Measurements from ENCODE around the gene HMX1.

Gene HMX1

DNA sequence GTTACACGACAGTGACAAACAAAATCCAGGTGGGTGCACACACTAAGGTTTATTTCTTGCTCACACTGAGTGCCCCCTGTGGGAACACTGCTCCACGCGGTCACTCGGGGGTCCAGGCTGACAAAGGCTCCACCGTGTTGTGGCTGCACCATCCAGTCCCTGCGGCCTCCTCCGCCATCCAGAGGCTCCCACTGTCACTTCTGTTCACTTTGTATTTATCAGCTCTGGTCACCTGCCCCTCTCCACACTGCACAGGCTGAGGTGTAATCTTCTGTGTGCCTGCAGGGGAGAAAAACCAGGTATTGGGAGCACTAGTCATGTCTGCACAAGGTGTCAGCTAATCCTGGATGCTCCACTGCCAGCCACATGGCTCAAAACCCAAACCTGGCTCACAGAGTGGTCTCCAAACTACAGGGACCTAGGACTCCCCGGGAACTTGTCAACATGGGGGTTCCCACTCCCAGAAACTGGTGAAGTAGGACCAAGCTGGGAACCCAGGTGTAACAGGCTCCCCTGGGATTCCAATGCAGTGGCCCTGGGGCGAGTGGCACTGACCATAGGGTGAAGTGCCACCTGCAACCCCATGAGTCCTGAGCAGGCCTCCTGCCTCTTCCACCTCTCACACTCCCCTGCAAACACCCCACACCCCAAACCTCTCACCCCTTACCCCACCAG, 25.5 kb downstream of the HMX1 start:
- no peak for TF ChIP-seq POLR2A (IDR thresholded peaks at IDR 0.05; ENCODE audit: low read depth, low read length)
- no peak for DNase-seq (ENCODE audit: insufficient read length, low spot score)
- FAIRE-seq, result no peak

- DNase-seq (ENCODE audit: insufficient read length, low spot score) (no peak), FAIRE-seq (no peak)
- no peak for TF ChIP-seq POLR2A (IDR thresholded peaks at IDR 0.05; ENCODE audit: low read depth, low read length)
These were observed 26.5 kb downstream of the HMX1 start for GRCh38 chr4:8844976-8845690.

DNA sequence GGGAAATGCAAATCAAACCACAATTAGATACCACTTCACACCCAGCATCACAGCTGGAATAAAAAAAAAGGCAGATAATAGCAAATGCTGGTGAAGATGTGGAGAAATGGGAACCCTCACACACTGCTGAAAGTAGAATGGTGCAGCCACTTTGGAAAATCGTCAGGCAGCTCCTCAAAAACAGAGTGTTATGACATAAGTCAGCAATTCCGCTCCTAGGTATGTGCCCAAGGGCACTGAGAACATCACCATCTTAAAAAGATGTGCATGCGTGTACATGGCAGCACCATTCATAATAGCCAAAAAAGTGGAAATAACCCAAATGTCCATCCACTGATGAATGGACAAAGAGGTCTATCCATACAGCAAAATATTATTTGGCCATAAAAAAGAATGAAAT, 28.0 kb downstream of the HMX1 start:
- FAIRE-seq (no peak), DNase-seq (ENCODE audit: insufficient read length, low spot score) (no peak)
- TF ChIP-seq POLR2A (IDR thresholded peaks at IDR 0.05; ENCODE audit: low read depth, low read length), result no peak

- FAIRE-seq, result no peak
- no peak for TF ChIP-seq POLR2A (IDR thresholded peaks at IDR 0.05; ENCODE audit: low read depth, low read length)
- no peak for DNase-seq (ENCODE audit: insufficient read length, low spot score)
These were observed 29.0 kb downstream of the HMX1 start for GRCh38 chr4:8842614-8843013.

DNA sequence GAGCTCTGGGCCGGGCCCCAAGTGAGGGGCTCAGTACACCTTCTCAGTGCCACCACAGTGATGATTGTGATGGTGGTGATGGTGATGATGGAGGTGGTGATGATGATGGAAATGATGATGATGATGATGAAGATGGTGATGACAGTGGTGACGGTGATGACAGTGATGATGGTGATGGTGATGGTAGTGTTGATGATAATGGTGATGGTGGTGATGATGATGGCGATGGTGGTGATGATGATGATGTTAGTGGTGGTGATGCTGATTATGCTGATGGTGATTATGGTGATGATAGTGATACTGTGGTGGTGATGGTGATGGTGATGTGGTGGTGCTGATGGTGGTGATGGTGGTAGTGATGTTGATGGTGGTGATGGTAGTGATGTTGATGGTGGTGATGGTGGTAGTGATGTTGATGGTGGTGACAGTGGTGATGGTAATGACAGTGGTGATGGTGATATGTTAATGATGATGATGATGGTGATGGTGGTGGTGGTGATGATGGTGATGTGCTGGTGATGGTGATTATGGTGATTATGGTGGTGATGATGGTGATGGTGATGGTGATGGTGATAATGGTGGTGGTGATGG, 29.9 kb downstream of the HMX1 start:
- no peak for FAIRE-seq
- no peak for DNase-seq (ENCODE audit: insufficient read length, low spot score)
- no peak for TF ChIP-seq POLR2A (IDR thresholded peaks at IDR 0.05; ENCODE audit: low read depth, low read length)

DNA sequence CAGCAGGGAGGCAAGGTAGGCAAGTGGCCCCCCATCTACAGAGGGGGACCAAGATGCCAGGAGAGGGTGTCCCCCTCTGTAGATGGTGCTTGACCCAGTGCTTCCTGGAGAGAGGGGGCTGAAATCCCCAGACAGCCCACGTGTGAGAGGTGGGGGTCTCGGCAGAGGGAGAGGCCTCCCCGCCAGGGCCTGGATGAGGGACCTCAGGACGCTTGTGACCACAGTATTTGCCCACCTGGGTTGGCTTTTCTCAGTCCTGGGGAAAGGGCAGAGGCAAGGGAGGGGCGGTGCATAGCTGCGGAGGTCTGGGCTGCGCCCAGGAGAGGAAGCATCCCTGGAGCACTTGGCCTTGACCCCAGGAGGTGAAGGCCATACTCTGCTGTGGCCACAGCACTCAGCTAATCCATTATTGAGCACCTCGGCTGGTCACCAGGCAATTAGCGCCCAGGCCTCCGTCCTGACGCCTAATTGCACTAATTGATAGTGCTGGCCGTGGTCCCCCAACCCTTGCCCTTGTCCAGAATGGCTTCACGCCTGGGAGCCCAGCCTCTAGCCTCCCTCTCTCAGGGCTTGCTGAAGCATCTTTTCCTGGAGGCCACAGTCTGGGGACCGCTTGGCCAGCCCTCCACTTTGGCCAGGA, 30.7 kb downstream of the HMX1 start:
- no peak for DNase-seq (ENCODE audit: insufficient read length, low spot score)
- FAIRE-seq, result no peak
- no peak for TF ChIP-seq POLR2A (IDR thresholded peaks at IDR 0.05; ENCODE audit: low read depth, low read length)

GRCh38 chr4:8840006-8840793, 31.4 kb downstream of the HMX1 start:
- no peak for TF ChIP-seq POLR2A (IDR thresholded peaks at IDR 0.05; ENCODE audit: low read depth, low read length)
- DNase-seq (ENCODE audit: insufficient read length, low spot score), result no peak
- FAIRE-seq, result no peak

GRCh38 chr4:8838961-8839431, 32.6 kb downstream of the HMX1 start:
- TF ChIP-seq POLR2A (IDR thresholded peaks at IDR 0.05; ENCODE audit: low read depth, low read length), result no peak
- no peak for FAIRE-seq
- DNase-seq (ENCODE audit: insufficient read length, low spot score), result no peak

DNA sequence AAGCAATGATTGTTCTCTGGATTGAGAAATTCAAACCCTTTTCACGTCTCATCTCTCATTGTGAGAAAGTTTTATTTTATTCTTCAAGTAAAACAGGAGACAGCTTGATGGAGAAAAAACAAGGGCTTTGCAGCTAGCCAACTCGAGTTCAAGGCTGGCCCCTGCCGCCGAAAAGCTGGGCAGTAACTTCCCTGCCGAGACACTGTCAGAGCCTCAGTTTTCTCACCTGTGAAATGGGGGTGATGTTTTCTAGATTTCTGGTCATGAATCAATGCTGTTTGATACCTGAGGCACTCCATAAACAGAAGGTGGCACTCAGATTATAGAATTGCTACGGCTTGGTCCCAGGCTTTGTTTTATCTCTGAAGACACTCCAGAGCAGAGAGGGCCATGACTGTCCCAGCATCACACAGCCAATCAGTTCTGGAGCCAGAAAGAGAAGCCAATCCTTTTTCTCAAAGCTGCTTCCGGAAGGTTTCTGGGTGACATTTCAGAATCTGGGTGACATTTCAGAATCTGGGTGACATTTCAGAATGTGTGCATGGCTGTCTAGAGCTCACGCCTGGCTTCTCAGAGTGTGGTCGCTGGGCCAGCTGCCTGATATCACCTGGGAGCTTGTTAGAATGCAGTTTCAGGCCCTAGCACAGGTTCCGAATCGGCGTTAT, 33.2 kb downstream of the HMX1 start:
- TF ChIP-seq POLR2A (IDR thresholded peaks at IDR 0.05; ENCODE audit: low read depth, low read length), result no peak
- DNase-seq (ENCODE audit: insufficient read length, low spot score), result no peak
- no peak for FAIRE-seq

DNA sequence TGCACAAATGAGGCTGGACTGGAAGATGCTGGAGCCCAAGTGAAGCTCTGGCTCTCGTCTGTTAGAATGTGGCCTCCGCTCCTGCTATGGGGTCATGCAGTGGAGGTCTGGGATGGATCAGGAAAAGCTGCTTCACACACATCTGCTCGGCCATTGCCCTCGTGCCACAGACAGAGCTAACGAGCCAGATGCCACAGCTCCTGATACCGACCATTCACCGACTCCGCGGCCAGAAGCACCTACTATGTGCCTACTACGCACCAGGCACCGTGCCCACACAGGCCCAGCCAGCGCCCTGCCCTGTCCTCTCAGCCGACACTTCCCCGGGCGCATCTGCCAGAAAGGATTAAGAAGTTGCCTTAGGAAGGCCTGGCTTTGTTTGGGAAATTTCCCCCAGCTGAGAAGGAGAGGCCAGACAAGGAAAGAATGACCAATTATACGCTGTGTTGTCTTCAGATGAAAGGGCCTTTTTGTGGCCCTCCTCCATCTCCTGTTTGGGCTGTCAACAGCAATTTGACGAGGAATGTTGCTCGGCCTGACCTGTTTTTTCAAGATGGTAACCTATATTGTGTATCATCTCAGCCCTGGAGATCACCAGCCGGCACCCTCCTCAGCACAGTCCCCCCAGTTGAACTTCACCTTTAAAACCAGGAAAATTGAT, 34.3 kb downstream of the HMX1 start:
- TF ChIP-seq POLR2A (IDR thresholded peaks at IDR 0.05; ENCODE audit: low read depth, low read length), result no peak
- FAIRE-seq (no peak), DNase-seq (ENCODE audit: insufficient read length, low spot score) (no peak)

- FAIRE-seq, result no peak
- TF ChIP-seq POLR2A (IDR thresholded peaks at IDR 0.05; ENCODE audit: low read depth, low read length), result no peak
- DNase-seq (ENCODE audit: insufficient read length, low spot score), result no peak
These were observed 34.9 kb downstream of the HMX1 start for GRCh38 chr4:8836664-8837171.

DNA sequence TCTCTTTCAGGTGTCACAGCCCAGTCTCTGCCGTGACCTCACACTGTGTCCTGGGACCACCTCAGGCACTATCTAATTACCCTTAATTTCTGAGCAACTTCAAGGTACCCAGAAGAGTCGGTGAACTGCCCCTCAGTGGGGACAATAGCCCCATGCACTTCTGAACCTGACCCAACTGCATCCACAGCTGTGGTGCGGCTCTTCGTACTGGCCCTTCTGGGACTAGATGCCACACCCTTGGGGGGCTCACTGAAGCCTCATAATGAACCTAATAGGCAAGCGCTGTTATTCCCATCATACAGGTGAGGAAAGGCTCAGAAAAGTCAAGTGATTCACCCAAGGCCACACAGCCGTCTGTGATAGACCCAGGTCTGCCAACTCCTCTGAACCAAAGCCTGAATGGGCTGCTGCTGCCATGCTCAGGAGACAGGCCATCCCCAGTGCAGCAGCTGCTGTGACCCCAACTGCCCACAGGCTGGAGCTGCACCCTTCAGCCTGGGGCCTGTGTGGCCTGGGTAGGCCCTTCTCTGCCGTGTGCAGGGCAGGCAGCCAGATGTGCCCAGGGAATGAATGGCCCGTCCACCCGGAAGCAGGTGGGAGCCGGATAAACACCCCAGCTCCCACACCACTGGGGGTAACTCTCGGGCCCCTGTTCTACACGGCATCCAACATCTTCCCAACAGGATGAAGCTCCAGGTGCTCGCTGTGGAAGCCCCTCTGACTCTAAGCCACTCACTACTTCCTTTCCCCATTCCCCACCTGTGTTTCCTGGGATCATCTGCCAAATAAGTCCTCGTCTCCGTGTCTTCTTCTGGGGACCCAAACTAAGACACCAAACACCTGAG, 35.9 kb downstream of the HMX1 start:
- TF ChIP-seq POLR2A (IDR thresholded peaks at IDR 0.05; ENCODE audit: low read depth, low read length), result no peak
- FAIRE-seq (no peak), DNase-seq (ENCODE audit: insufficient read length, low spot score) (no peak)

Data from H54 (cell line).